Glomerular endothelial cell (primary cell): ENCODE results near the gene NOP10. TPM values are rescaled to one million over a fixed set of nuclear protein-coding genes. Genes with fewer than 3 reads are reported as not detected.
"Not testable (repeated sequence)": the region's sequence is repeated elsewhere in the genome, so short reads cannot be mapped to it uniquely, and the experiment has no call there.

Experiments
- DNase-seq: peaks from one replicate; pipeline ENCODE4 v3.0.0-alpha.2; 2011; ENCODE audit warnings: low read depth, low spot score; ENCODE audit errors: extremely low read depth
- total RNA-seq: library from RNA; depleted of rRNA; stranded (reverse); fragments of >200 nt; gene quantifications from 2 replicates; pipeline ENCODE4 v1.2.3, GENCODE V29; 2015

NOP10 gene
- total RNA-seq, result 397 TPM in 2 replicates

DNA sequence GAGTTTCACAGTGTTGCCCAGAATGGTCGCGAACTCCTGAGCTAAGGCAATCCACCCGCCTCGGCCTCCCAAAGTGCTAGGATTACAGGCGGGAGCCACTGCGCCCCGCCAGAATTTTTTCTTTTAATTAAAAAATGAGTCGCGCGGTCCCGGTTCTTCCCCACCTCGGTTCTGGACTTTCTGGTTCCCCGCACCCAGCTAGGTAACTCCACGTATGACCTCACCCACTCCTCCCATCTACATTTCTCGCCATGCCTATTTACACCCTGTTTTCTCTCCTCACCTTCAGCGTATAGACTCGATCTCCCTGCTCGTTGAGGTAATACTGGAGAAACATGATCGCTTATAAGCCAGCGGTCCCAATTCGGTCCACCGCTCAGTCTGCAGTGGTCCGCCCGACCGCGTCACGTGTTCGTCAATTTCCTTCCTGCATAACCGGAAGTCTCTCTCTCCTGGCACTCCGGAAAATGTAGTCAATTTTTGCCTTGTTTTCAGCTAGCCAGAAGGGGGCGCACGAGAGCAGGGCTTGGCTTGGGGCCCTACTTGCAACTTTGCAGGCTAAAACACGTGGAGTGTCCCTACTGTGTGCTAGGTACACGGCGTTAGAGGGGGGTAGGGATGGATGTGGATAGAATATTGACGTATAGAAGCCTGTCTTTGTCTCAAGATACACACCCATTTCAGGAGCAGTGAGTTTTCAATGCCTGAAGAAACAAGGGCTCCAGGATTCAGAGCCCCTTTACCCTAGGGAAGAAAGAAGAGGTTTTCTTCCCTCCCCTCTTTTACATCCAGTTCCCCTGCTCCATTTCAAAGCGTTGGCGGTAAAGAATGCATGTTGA lies at the start of gene NOP10, which contains the start of gene NUTM1:
NOP10 (minus strand) TSS at position 400 of the 839 bp plus-strand sequence; CDS start at position 337, 63 bp downstream.
NUTM1 (plus strand) TSS at position 579 of the 839 bp plus-strand sequence. CDS start 382 bp downstream, outside the sequence.
- peak; percentile 80 for DNase-seq

GRCh38 chr15:34389594-34390086 lies 46.7 kb upstream of the NOP10 start:
- DNase-seq, result not testable (repeated sequence)

DNA sequence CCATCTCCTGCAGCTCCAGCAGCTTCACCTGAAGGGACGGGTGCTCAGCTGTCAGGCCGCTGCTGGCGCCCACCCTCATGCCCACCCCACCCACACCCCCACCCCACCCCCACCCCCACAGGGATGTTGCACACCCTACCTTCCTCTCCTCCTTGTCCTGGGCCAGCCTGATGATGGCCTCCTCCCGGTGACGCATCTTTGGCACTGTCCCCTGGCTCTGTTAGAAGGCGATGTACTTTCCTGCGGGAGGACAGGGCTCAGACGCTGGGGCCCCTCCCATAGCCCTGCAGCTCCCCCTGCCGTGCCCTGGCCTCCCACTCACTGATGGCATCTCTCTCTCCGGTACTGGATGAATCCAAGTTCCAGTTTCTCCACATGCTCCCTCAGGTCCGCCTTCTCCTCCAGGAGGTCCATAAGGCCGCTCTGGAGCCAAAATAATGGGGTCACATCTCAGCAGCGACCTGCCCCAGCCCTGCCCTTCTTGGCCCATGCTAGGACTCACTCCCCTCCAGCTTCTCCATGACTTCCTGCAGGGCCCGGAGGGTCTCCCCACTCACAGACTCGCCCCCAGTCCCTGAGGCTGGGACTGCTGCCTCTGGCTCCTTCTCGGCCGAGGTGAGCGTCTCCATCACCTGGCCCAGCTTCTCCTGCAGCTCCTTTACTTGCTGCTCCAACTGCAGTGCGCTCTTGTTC lies 39.0 kb upstream of the NOP10 start:
- not testable (repeated sequence) for DNase-seq

- not testable (repeated sequence) for DNase-seq
These were observed 37.6 kb upstream of the NOP10 start for GRCh38 chr15:34380491-34380890.

- DNase-seq, result no peak
These were observed 33.9 kb upstream of the NOP10 start for GRCh38 chr15:34376856-34377255.

- DNase-seq, result not testable (repeated sequence)
These were observed 32.6 kb upstream of the NOP10 start for GRCh38 chr15:34375541-34375940.

GRCh38 chr15:34374816-34375215 lies 31.9 kb upstream of the NOP10 start:
- DNase-seq, result no peak

DNA sequence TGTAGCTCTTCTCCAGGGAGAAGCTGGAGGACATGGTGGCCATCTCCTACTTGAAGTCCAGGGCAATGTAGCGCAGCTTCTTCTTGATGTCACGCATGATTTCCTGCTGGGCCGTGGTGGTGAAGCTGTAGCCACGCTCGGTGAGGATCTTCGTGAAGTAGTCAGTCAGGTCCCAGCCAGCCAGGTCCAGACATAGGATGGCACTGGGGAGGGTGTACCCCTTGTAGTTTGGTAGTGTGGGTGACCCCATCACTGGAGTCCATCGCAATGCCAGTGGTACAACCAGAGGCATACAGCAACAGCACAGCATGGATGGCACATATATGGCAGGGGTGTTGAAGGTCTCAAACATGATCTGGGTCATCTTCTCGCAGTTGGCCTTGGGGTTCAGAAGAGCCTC lies 31.0 kb upstream of the NOP10 start:
- DNase-seq, result no peak

DNA sequence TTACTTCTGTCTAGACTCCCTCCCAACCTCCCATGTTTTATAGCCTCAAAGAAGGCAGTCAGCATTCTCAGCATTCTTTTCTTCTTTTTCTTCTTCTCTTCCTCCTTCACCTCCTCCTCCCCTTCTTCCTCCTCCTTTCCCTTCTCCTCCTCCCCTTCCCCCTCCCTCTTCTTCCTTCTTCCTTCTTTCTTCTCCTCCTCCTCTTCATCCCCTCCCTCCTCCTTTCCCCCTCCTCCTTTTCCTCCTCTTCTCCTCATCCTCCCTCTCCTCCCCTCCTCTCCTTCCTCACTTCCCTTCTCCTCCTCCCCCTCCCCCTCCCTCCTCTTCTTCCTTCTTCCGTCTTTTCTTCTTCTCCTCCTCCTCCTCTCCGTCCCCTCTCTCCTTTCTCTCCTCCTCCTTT lies 27.7 kb upstream of the NOP10 start:
- no peak for DNase-seq

- DNase-seq, result no peak
These were observed 27.2 kb upstream of the NOP10 start for GRCh38 chr15:34370129-34370528.

DNA sequence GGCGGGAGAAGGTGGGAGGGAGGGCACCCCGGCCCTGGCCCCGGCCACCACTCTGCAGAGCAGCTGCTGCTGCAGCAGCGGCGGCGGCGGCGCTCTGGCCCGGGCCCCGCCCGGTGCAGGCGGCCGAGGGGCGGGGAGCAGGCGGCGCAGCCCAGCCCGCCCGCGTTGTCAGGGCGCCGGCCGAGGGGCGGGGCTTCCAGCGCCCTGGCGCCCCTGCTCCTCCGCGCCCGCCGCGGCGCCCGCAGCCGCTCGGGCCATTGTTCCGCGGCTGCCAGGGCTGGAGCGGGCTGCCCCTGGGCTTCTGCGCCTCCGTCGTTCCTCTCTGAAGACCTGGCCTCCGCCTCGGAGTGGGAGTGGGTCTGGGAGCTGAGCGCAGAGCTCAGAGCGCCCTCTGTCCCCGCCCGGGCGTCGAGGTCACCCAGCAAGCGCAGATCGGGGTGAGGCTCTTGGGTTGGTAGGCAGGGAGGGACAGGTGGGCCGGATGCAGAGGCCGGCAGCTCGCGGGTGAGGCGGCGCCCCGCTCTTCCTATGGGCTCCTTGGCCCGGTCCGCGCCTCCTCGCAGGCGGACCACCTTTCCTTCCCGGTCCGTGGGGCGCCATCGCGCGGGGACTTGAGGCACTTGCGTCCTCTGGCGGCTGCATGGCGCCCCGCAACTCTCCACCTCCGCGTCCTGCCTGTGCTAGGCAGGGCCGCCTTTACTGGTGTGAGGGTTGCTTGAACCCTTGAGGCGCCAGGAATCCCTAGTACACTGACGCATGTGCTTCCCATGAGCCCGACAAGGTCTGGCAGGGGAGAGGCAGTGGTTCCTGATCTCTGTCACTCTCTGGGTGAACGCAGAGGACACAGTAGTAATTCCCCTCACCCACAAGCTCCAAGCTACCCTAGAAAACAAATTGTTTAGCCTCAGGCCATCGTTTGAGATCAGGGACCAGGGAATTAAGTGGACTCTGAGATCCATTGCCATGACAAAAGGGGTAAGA lies 24.5 kb upstream of the NOP10 start, which contains the start of gene LPCAT4:
LPCAT4 (minus strand) TSS at position 96 of the 981 bp plus-strand sequence. CDS start 96 bp downstream, outside the sequence.
- peak; percentile 2 for DNase-seq

DNA sequence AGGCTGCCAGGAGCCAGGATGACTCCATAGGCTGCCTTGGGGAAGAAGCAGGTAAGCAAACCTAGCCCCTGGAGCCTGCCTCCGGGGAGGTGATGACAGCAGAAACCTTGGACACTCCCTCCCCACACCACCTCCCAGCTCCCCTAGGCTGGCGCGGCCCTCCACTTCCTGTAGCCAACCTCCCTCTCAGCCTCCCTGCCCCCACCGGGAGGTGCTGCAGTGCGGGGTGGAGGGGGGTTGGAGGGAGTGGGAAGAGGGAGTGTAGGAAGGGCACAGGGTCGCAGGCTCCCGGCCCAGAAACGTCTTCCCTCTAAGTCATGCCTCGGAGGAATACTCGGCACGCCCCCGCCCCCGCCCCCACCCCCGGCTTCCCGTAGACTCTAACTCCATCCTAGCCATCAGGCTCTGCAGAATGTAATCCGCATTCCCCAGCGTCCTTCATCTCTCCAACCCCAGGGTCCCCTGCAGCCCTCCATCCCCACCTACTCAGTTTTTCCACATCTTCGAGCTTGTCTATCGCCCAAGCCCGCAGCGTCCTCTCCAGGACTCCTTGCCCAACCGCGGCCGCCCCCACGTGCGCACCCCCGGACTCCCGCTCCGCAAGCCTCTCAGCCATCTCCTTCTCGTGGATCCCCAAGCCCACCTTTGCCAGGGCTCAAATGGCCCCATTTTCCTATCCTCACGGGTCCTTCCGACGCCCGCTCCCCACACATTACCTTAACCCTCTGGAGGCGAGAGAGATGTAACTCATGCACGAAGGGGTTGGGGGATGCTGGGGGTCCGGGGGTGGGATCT lies 23.5 kb upstream of the NOP10 start:
- DNase-seq, result no peak

DNA sequence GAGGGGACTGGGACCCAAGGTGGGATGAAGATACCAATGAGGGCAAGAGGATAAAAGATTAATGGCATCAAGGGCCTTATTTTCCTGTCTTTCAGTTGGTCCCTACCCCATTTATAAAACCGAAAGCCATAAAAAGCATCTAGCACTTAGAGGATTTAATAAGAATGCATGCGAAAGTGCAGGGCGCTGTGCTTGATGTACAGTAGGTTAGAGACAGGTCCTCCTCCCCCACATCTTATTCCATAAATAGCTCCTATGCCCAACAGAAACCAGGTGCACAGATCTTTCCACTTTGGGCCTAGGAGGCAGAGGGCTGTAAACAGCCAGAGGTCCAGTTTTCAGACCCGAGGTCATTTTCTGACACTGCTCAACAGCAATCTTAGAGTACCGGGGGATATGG lies 22.9 kb upstream of the NOP10 start:
- DNase-seq, result no peak

- DNase-seq, result no peak
These were observed 22.3 kb upstream of the NOP10 start for GRCh38 chr15:34365091-34365825.

- no peak for DNase-seq
These were observed 21.1 kb upstream of the NOP10 start for GRCh38 chr15:34364041-34364440.

DNA sequence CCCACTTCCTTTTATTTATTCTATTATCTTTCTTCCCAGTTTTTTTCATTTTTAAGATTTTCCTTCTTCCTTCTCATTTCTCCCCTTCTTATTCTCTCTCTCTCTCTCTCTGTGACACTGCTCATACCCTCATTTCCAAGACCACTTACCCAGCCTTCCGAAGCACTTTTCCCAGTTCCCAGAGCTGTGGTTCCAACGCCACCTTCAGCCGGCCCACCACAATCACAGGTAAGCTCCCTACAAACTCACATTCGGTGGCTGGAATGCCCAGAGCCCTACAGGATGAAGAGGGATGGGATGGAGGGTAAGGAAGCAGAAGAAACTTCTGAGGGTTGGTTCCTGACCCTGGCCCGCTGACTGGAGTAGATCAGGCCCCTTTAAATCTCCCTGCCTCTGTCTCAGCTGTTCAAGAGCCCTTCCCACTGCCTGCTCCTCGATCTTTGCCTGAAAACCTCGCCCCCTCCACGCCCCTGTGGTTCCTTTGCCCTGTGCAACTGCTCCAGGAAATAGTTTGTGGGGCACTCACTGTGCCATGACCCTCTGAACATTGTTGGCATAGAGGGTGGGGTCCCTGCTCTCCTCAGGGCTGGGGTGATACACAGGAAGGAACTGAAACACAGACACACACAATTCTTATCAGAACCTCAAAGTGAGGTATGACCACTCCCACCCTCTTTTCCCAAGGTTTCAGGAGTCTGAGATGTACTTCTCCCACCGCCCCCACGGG lies 19.3 kb upstream of the NOP10 start:
- DNase-seq, result no peak

DNA sequence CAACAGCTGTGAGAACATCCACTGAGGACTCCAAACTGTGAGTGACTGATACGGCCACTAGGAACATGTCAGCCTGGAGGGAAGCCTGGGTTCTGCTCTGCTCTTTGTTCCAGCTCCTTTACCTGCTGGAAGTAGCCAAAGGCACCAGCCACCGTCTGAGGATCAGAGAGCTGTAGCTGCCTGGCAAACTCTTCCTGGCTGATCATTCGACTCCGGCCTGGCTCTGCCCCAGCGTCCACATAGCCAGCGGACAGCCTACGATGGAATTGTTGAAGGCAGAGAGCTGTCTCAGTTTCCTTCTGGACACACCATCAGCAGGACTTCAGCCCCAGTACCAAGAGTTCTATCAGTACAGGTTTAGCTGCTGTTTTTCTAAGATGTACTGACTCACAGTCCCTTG lies 18.3 kb upstream of the NOP10 start:
- DNase-seq, result no peak

GRCh38 chr15:34360298-34360697 lies 17.4 kb upstream of the NOP10 start:
- DNase-seq, result no peak
